OCI-LY7 (cell line): ENCODE data around the gene LAMB3. TPM values are rescaled to one million over a fixed set of nuclear protein-coding genes. Genes with fewer than 3 reads are reported as not detected.
A peak's percentile ranks its signal among the peaks of the same experiment; 100 is the strongest.

Source experiments
- BruUV-seq: library from RNA; stranded (reverse); fragments of 400-500 nt; replicated peaks from 2 replicates; lab custom pipeline; 2021; lab: Mats Ljungman, UMichigan
- CTCF ChIA-PET: fragments of 300-600 bp; sonication (Branson Sonifier 250); formaldehyde crosslinking; loops from one replicate; lab custom pipeline; 2022; ENCODE audit warnings: antibody characterized with exemption; ENCODE audit not compliant: unreplicated experiment; lab: Charles Lee
- POLR2A ChIA-PET: fragments of 300-600 bp; sonication (Branson Sonifier 250); formaldehyde crosslinking; loops from one replicate; lab custom pipeline; 2022; ENCODE audit warnings: antibody characterized with exemption; lab: Charles Lee
- DNase-seq: peaks from one replicate; pipeline ENCODE4 v3.0.0-alpha.2; 2015; ENCODE audit warnings: low spot score
- H2AFZ ChIP-seq: fragments of 200-600 bp; sonication (generic), shearing (Covaris generic); 2 replicates; pipeline ENCODE4 v1.6.1; 2014; ENCODE audit warnings: mild to moderate bottlenecking, antibody characterized with exemption, low read length, moderate library complexity
- H3K27ac ChIP-seq: fragments of 200-600 bp; sonication (generic); 2 replicates; pipeline ENCODE4 v1.5.1; 2014; ENCODE audit warnings: mixed run types, low read depth, mild to moderate bottlenecking, moderate library complexity, low read length, inconsistent platforms; ENCODE audit not compliant: poor library complexity, severe bottlenecking
- H3K36me3 ChIP-seq: fragments of 200-600 bp; sonication (generic); 2 replicates; pipeline ENCODE4 v1.6.1; 2014; ENCODE audit warnings: mild to moderate bottlenecking, antibody characterized with exemption, low read length, moderate library complexity, mixed read lengths; ENCODE audit not compliant: insufficient read depth
- H3K4me1 ChIP-seq: fragments of 200-600 bp; sonication (generic); 2 replicates; pipeline ENCODE4 v1.5.1; 2014; ENCODE audit warnings: mild to moderate bottlenecking, low read length; ENCODE audit not compliant: insufficient read depth, poor library complexity, severe bottlenecking
- H3K4me2 ChIP-seq: fragments of 200-600 bp; sonication (generic); 2 replicates; pipeline ENCODE4 v1.6.1; 2014; ENCODE audit warnings: mild to moderate bottlenecking, low read length
- H3K4me3 ChIP-seq: fragments of 200-600 bp; sonication (generic); 2 replicates; pipeline ENCODE4 v1.5.1; 2014; ENCODE audit warnings: mild to moderate bottlenecking, low read depth, low read length; ENCODE audit not compliant: poor library complexity, severe bottlenecking
- H3K79me2 ChIP-seq: fragments of 200-600 bp; sonication (generic); 2 replicates; pipeline ENCODE4 v1.6.1; 2016; ENCODE audit warnings: low read depth, mild to moderate bottlenecking, low read length, moderate library complexity, mixed read lengths; ENCODE audit not compliant: insufficient read depth
- H3K9me2 ChIP-seq: fragments of 200-600 bp; sonication (generic); 2 replicates; pipeline ENCODE4 v1.6.1; 2016; ENCODE audit warnings: mild to moderate bottlenecking, low read length, mixed read lengths; ENCODE audit not compliant: insufficient read depth
- H3K9me3 ChIP-seq: fragments of 200-600 bp; sonication (generic); 2 replicates; pipeline ENCODE4 v1.6.1; 2014; ENCODE audit warnings: mild to moderate bottlenecking, mixed run types, low read length, mixed read lengths
- H4K20me1 ChIP-seq: fragments of 200-600 bp; sonication (generic); 2 replicates; pipeline ENCODE4 v1.6.1; 2014; ENCODE audit warnings: mild to moderate bottlenecking, antibody characterized with exemption, low read length, moderate library complexity, mixed read lengths; ENCODE audit not compliant: insufficient read depth
- CTCF ChIP-seq: fragments of 200-600 bp; sonication (generic); conservative IDR thresholded peaks from 2 replicates; pipeline ENCODE4 v1.5.1; 2014; ENCODE audit warnings: mild to moderate bottlenecking, antibody characterized with exemption, low read length, moderate library complexity, mixed read lengths
- EZH2phosphoT487 ChIP-seq: fragments of 200-600 bp; sonication (generic); IDR thresholded peaks from 2 replicates; pipeline ENCODE4 v1.6.1; 2018; ENCODE audit warnings: low read depth, borderline replicate concordance, mild to moderate bottlenecking, mixed run types, antibody characterized with exemption, low read length, moderate library complexity, mixed read lengths
- intact Hi-C: fragments of 100-400 bp; cut with micrococcal nuclease; formaldehyde crosslinking; loops from one replicate; pipeline ENCODE4 v1.10.0; 2022; ENCODE audit not compliant: unreplicated experiment
- total RNA-seq, 2 experiments: library from RNA; depleted of rRNA in 1 of 2; stranded (reverse); fragments of >200 nt in 1 of 2; shearing (Covaris generic) in 1 of 2; gene quantifications; 2 replicates each; pipeline ENCODE4 v1.2.3, GENCODE V29; 2014 to 2022

The LAMB3 gene
- total RNA-seq, 2 experiments from 2014 or later = 0.41 to 0.46 TPM

- POLR2A ChIA-PET = interaction anchor here (1.1 kb wide), 1 partner anchor 9 kb away, joined by 3 read pairs; no protein-coding TSS in a partner anchor
- no peak for DNase-seq
Measured at GRCh38 chr1:209696673-209697072, 44.4 kb upstream of the LAMB3 start.

GRCh38 chr1:209692745-209693504 lies 40.7 kb upstream of the LAMB3 start:
- Histone ChIP-seq H3K79me2 (no peaks in the 10 kb centered on the region), H3K9me3 (no peaks in the 10 kb centered on the region), H3K4me2 (no peak overlapping the region), H2AFZ (no peak overlapping the region), H3K4me1 (no peaks in the 10 kb centered on the region), H3K27ac (no peak overlapping the region), H3K9me2 (no peaks in the 10 kb centered on the region), H4K20me1 (no peaks in the 10 kb centered on the region), H3K36me3 (no peaks in the 10 kb centered on the region), H3K4me3 (no peak overlapping the region)
- ChIA-PET CTCF (no interaction called here), POLR2A (no interaction called here)
- no TSS peak for BruUV-seq
- TF ChIP-seq EZH2phosphoT487 (no peak), CTCF (peak; percentile 96)
- intact Hi-C loops = loop anchor here (2.0 to 5.0 kb wide), 2 partner anchors 54 to 116 kb away; no protein-coding TSS in a partner anchor
- peak; percentile 63 for DNase-seq

More at GRCh38 chr1:209696673-209697072, 44.4 kb upstream of the LAMB3 start:
- Histone ChIP-seq H3K36me3 (no peaks in the 10 kb centered on the region), H3K4me3 (no peak overlapping the region), H2AFZ (no peak overlapping the region), H3K9me3 (no peaks in the 10 kb centered on the region), H3K79me2 (no peaks in the 10 kb centered on the region), H3K27ac (no peak overlapping the region), H3K4me2 (no peak overlapping the region), H3K4me1 (no peaks in the 10 kb centered on the region), H4K20me1 (no peaks in the 10 kb centered on the region), H3K9me2 (no peaks in the 10 kb centered on the region)
- CTCF ChIA-PET = no interaction called here
- intact Hi-C loops = no loop called here
- no peak for TF ChIP-seq EZH2phosphoT487
- TF ChIP-seq CTCF = no peak
- no TSS peak for BruUV-seq

- ChIA-PET CTCF (no interaction called here), POLR2A (interaction anchor here (0.7 kb wide), 1 partner anchor 64 kb away, joined by 4 read pairs; the partner anchor contains the start of gene TRAF3IP3)
- no peaks in the 10 kb centered on the region for H3K79me2 ChIP-seq
- no peaks in the 10 kb centered on the region for H3K9me2 ChIP-seq
- no peak for DNase-seq
- TF ChIP-seq EZH2phosphoT487 = no peak
- intact Hi-C loops = loop anchor here (2.0 to 5.0 kb wide), 2 partner anchors 55 to 115 kb away; no protein-coding TSS in a partner anchor
- no peaks in the 10 kb centered on the region for H3K36me3 ChIP-seq
- H4K20me1 ChIP-seq = no peaks in the 10 kb centered on the region
- H3K4me2 ChIP-seq = no peak overlapping the region
- H2AFZ ChIP-seq = no peak overlapping the region
- no peak overlapping the region for H3K27ac ChIP-seq
- BruUV-seq = no TSS peak
- no peaks in the 10 kb centered on the region for H3K9me3 ChIP-seq
- H3K4me3 ChIP-seq = no peak overlapping the region
- no peaks in the 10 kb centered on the region for H3K4me1 ChIP-seq
Measured at GRCh38 chr1:209692296-209692695, 40.1 kb upstream of the LAMB3 start.
